Bronchial epithelial cell (primary cell): ENCODE data around the gene NLGN1. TPM values are rescaled to one million over a fixed set of nuclear protein-coding genes. Genes with fewer than 3 reads are reported as not detected.

Source experiments
- DNase-seq: peaks from one replicate; pipeline ENCODE4 v3.0.0-alpha.2; 2010; ENCODE audit warnings: low read depth
- FAIRE-seq: peaks from 2 replicates; lab custom pipeline; 2011; peaks lifted over from hg19 to GRCh38; lab: Jason Lieb, UNC
- H3K27me3 ChIP-seq: 2 replicates; pipeline ENCODE4 v1.5.1; 2011; ENCODE audit warnings: low read length; ENCODE audit not compliant: control insufficient read depth, insufficient read depth
- H3K36me3 ChIP-seq: 2 replicates; pipeline ENCODE4 v1.5.1; 2011; ENCODE audit warnings: low read length; ENCODE audit not compliant: control insufficient read depth, insufficient read depth
- H3K4me3 ChIP-seq: 2 replicates; pipeline ENCODE4 v1.5.1; 2011; ENCODE audit warnings: mild to moderate bottlenecking, low read depth, low read length, control low read depth
- CTCF ChIP-seq: IDR thresholded peaks from 2 replicates; pipeline ENCODE4 v1.5.1; 2011; ENCODE audit warnings: mild to moderate bottlenecking, moderate library complexity, low read length, control low read depth, inconsistent platforms; ENCODE audit not compliant: insufficient read depth, severe bottlenecking
- total RNA-seq: library from RNA; depleted of rRNA; stranded (reverse); fragments of >200 nt; gene quantifications from 2 replicates; pipeline ENCODE4 v1.2.1, GENCODE V29; 2014

Gene NLGN1
- total RNA-seq, 1 donor from 2014 or later: under 0.01 TPM

GRCh38 chr3:173819368-173819767, 421.8 kb downstream of the NLGN1 start:
- FAIRE-seq (no peak), DNase-seq (no peak)
- no peaks in the 10 kb centered on the region for H3K27me3 ChIP-seq
- no peak for TF ChIP-seq CTCF
- H3K36me3 ChIP-seq: no peaks in the 10 kb centered on the region
- no peak overlapping the region for H3K4me3 ChIP-seq

GRCh38 chr3:173823911-173824460, 426.4 kb downstream of the NLGN1 start:
- no peak for DNase-seq
- Histone ChIP-seq H3K36me3 (no peaks in the 10 kb centered on the region), H3K27me3 (no peaks in the 10 kb centered on the region), H3K4me3 (no peak overlapping the region)
- no peak for FAIRE-seq
- TF ChIP-seq CTCF: no peak

GRCh38 chr3:173825730-173826129, 428.2 kb downstream of the NLGN1 start:
- no peak for FAIRE-seq
- no peak for TF ChIP-seq CTCF
- Histone ChIP-seq H3K4me3 (no peak overlapping the region), H3K36me3 (no peaks in the 10 kb centered on the region), H3K27me3 (no peaks in the 10 kb centered on the region)
- peak; percentile 48 for DNase-seq

- FAIRE-seq (no peak), DNase-seq (no peak)
- Histone ChIP-seq H3K36me3 (no peaks in the 10 kb centered on the region), H3K4me3 (no peak overlapping the region), H3K27me3 (no peaks in the 10 kb centered on the region)
- no peak for TF ChIP-seq CTCF
Observed at GRCh38 chr3:173826416-173826815, 428.9 kb downstream of the NLGN1 start.

- H3K27me3 ChIP-seq: no peaks in the 10 kb centered on the region
- no peak for DNase-seq
- no peak for FAIRE-seq
- H3K36me3 ChIP-seq: no peaks in the 10 kb centered on the region
- no peak for TF ChIP-seq CTCF
- no peak overlapping the region for H3K4me3 ChIP-seq
Observed at GRCh38 chr3:173826901-173827609, 429.5 kb downstream of the NLGN1 start.
